Cortex of kidney (tissue), 1 donor: Measurements from ENCODE around the gene WDR88.
"Not testable (repeated sequence)": the region's sequence is repeated elsewhere in the genome, so short reads cannot be mapped to it uniquely, and the experiment has no call there.

Experiments
- DNase-seq: peaks from one replicate; lab custom pipeline; 2025; lab: John Stamatoyannopoulos, UW

Gene WDR88

GRCh38 chr19:33198169-33198568 lies 66.3 kb downstream of the WDR88 start:
- DNase-seq = no peak

- DNase-seq = no peak
These were observed 67.7 kb downstream of the WDR88 start for GRCh38 chr19:33199441-33200265.

DNA sequence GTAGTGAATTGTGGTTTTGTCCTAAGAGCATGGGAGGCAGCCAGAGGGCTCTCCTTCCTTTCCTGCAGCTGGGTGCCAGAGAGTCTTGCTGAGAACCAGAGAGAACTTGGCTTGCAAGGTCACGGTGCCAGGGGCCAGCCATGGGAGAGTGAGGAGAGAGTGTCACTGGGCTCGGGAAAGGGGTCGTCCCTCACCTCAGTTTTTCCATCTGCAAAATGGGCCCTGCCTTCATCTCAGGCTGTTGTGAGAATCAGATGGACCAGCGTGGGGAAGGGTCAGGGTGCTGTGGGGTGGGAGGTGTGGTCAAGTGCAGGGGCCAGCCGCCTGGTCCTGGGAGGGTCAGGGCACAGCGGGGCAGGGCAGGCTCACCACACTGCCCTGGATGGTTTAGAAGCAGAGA lies 69.6 kb downstream of the WDR88 start:
- DNase-seq = no peak

GRCh38 chr19:33201886-33202545 lies 70.1 kb downstream of the WDR88 start:
- DNase-seq = no peak

- no peak for DNase-seq
These were observed 70.9 kb downstream of the WDR88 start for GRCh38 chr19:33202546-33203507.

- DNase-seq = no peak
These were observed 71.6 kb downstream of the WDR88 start for GRCh38 chr19:33203529-33203928.

DNA sequence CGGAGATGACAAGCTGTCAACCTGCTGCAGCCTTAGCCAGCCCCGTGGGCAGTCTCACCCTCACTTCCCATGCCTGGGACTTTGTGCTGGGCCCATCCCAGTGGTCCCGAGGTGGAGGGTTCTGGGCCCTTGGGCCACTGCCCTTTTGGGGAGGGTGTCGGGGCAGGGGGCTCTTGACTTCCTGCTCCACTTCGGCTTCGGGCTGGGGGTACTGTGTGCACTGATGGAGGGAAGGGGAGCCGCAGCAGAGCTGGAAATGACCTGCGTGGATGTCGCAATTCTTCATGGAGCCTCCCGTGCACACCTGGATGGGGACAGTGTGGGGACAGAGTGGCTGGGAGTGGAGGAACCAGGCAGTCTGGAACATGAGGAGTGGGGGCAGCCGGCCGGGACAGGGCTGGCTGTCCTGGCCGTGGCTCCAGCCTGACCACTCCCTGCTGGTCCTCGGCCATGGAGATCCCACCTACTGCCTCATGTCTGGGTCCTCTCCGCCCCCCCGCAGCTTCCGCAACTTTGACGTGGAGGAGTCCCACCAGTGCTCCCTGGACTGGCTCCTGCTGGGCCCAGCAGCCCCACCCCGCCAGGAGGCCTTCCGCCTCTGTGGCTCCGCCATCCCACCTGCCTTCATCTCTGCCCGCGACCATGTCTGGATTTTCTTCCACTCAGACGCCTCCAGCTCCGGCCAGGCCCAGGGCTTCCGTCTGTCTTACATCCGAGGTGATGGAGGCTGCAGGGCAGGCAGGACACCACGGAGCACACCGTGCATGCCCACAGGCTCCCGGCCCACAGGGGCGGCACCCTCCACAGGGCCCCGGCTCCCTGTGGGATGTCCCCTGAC lies 72.4 kb downstream of the WDR88 start:
- DNase-seq = no peak

GRCh38 chr19:33205110-33205509 lies 73.2 kb downstream of the WDR88 start:
- no peak for DNase-seq

- DNase-seq = no peak
These were observed 73.8 kb downstream of the WDR88 start for GRCh38 chr19:33205531-33206260.

DNA sequence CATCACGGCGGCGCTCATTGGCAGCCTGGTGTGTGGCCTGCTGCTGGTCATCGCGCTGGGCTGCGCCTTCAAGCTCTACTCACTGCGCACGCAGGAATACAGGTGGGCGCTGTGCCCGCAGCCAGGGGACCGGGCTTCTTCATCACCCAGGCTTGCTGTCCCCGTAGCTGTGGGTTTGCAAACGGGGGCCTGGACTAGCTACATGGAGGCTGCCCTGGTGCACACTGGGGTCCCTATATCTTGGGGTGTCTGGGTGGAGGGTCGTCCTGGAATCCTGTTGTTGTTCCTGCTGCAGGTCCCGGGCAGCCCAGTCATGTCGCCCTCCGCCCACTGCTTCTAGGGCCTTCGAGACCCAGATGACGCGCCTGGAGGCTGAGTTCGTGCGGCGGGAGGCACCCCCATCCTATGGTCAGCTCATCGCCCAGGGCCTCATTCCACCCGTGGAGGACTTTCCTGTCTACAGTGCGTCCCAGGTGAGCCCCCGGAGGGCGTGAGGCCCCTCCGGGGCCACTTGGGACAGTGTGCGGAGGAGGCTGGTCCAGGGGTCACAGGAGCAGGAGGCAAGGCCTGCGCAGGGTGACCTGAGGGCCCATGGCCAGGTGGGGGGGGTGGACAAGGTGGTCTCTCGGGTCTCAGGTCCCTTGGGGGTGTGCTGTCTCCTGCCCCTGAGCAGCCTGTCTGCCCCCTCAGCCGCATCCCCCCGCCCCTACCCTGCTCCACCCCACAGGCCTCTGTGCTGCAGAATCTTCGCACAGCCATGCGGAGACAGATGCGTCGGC lies 74.5 kb downstream of the WDR88 start:
- DNase-seq = no peak

- DNase-seq = no peak
These were observed 75.2 kb downstream of the WDR88 start for GRCh38 chr19:33207040-33207620.

DNA sequence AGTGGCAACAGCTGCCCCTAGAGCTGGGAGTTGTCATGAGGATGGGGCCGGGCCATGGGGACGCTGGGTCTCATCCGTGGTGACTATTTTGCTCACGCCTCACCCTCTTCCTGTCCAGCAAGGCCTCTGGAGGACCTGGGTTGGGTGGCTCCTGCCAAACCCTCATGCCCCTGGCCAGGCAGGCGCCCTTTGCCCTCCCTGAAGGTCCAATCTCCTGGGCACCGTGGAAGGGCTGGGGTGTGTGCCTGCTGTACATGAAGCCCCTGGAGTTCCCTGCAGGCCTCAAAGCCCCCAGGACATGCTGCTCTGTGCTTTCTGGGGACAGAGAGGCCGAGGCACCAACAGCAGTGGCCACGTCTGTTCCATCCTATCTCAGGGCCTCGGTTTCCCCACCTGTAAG lies 76.0 kb downstream of the WDR88 start:
- DNase-seq = no peak

DNA sequence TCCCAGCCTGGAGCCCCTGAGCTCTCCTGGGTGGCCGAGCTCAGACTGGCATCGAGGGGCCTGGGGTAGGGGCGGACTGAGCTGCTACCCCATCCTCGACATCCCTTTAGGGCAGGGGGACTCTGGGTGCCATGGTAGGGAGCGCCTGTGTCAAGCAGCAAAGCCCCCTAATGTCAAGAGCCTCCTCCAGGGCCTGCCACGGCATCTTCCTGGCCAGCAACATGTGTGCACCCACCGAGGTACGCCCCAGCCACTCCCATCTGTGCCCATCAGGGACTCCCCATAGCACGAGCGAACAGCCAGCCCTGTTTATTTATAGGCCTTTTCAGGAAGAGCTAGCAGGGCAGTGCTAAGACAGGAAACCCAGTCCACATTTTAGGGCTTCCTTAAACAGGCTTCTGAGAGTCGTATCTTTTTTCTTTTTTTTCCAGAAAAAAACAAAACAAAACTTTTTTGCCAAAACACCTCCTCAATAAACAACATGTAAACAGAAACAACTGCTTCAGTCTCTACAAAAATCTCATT lies 76.5 kb downstream of the WDR88 start:
- DNase-seq = no peak

DNA sequence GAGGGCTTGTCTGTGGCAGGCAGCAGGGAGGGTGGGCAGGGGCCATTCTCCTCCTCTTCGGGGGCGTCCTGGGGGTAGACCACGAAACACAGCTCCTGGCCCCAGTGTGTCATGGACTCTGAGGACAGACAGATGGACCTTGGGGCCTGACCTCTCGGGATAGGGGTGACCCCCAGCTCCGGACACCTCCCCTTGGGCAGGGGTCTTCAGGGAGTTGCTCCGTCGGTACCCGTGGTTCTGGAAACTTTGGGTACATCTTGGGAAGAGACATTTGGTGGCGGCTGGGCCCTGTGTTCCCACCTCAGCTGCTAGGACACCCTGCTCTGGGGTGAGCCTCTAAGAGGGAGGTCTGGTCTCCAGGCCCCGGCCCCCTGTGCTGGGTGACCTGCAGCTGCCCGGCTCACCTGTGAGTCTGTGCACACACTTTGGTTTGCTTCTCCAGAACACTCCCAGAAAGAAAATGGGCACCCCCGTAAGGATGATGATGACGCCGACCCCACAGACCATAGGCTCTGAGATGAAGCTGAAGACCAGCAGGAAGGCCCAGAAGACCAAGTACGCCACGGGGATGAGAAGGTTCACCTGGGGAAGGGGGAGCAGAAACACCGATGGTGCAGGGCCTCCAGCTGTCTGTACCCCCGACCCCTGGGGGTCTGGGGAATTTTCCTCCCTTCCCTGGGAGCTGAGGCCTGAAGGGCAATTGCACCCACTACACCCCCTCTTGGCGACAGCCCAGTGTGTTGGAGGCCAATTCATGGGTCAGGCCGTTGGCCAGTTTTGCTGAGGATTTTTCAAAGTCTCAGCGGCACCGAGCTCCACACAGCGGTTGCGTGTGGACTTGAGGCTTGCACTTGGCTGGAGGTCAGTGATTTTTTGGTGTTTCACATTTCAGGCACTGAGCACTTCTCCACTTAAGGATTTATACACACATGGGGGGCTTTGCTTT lies 77.3 kb downstream of the WDR88 start:
- DNase-seq = no peak

GRCh38 chr19:33209850-33210230 lies 77.9 kb downstream of the WDR88 start:
- not testable (repeated sequence) for DNase-seq

DNA sequence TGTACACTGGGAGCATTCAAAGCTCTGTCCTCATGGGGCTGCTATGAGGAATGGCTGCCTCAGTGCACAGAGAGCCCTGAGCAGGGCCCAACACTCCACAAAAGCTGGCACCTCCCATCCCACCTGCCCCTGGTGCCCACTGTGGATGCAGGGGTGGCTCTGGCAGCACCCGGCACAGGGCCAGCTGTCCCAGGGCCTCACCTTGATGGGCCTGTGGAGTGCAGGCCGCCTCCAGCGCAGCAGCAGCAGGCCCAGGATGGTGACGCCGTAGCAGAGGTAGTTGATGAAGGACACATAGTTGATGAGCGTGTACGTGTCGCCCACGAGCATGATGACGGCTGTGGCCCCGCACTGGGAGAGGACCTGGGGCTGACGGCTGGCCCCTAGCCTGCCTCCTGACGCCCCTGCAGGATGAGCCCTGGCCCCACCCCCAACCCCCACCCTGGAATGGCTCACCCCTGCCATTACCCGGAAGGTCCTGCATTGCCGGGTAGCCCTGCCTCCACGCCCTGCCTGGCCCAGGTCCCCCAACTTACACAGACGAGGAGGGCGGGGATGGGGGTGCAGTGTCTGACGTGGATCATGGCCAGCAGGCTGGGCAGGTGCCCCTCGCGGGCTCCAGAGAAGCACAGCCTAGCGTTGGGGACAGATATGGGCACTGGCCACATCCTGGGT lies 78.5 kb downstream of the WDR88 start:
- no peak for DNase-seq

GRCh38 chr19:33211794-33212435 lies 80.0 kb downstream of the WDR88 start:
- DNase-seq = no peak
